Islet precursor cell (in vitro differentiated cells): Measurements from ENCODE around the gene SLC49A3.

ENCODE experiments used
- DNase-seq: peaks from one replicate; pipeline ENCODE4 v3.0.0-alpha.2; 2018

SLC49A3 gene

GRCh38 chr4:664713-665231 is 24.2 kb downstream of the SLC49A3 start:
- no peak for DNase-seq

GRCh38 chr4:663438-664428 is 25.2 kb downstream of the SLC49A3 start:
- DNase-seq, result peak; percentile 79

- DNase-seq, result no peak
Measured at GRCh38 chr4:663046-663437, 25.9 kb downstream of the SLC49A3 start.

GRCh38 chr4:661881-662761 is 26.8 kb downstream of the SLC49A3 start:
- DNase-seq, result no peak

GRCh38 chr4:661231-661630 is 27.7 kb downstream of the SLC49A3 start:
- DNase-seq, result no peak

DNA sequence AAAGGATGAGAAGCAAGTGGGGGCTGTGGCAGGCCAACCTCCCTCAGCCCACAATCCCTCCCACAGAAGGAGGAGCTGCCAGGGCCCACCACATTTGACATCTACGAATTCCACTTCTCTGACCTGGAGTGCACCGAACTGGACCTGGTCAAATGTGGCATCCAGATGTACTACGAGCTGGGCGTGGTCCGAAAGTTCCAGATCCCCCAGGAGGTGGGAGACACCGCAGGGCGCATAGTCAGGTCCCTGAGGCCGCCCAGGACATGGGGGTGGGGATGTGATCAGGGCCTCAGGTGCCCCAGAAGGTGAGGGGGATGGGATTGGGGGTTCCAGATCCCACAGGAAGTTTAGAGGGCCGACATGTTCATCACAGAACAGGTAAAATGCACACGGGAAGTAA is 28.6 kb downstream of the SLC49A3 start:
- DNase-seq, result no peak

GRCh38 chr4:659851-660250 is 29.1 kb downstream of the SLC49A3 start:
- DNase-seq, result no peak

DNA sequence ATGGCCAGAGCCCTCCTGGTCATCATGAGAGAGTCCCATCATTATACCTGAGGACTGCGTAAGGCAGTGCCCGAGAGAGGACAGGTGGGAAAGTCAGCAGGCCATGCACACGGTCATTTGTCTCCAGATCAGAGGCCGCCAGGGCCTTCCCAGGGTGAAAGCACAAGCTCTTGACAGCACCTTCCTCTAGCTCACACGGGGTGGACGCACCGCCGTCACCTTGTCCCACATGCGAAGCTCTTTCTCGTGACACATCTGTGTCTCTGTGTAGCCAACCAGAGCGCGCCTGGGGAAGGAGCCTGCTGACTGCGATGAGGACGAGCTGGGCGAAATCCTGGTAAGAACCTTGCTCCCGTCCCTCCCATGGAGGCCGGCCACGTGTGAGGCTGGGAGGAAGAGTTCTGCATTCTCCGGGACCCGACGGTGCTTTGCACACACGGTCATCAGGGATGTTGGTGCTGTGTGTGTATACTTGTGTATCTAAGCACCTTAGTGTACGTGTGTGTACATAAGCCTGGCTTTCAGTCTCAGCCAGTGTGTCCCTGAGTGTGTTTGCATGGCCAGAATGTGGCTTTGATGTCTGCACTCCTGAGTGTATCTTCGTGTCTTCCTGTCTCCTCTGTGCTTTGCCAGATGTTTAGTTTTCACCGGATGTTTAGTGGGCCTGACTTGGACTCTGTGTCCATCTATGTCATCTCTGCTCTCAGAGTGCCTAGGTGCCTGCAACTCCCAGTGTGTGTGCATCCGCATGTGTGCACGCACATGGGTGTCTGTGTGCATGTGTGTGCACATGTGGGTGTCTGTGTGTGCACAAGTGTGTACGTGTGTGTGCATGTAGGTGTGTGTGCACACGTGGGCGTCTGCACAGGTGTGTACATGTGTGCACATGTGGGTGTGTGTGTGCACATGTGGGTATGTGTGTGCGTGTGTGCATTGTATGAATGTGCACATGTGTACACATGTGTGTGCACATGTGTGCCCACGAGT is 30.0 kb downstream of the SLC49A3 start:
- no peak for DNase-seq

- no peak for DNase-seq
Measured at GRCh38 chr4:657834-658667, 30.9 kb downstream of the SLC49A3 start.

- no peak for DNase-seq
Measured at GRCh38 chr4:657338-657833, 31.6 kb downstream of the SLC49A3 start.

GRCh38 chr4:656436-657337 is 32.3 kb downstream of the SLC49A3 start:
- DNase-seq, result peak; percentile 83

GRCh38 chr4:655464-656151 is 33.3 kb downstream of the SLC49A3 start:
- DNase-seq, result no peak

DNA sequence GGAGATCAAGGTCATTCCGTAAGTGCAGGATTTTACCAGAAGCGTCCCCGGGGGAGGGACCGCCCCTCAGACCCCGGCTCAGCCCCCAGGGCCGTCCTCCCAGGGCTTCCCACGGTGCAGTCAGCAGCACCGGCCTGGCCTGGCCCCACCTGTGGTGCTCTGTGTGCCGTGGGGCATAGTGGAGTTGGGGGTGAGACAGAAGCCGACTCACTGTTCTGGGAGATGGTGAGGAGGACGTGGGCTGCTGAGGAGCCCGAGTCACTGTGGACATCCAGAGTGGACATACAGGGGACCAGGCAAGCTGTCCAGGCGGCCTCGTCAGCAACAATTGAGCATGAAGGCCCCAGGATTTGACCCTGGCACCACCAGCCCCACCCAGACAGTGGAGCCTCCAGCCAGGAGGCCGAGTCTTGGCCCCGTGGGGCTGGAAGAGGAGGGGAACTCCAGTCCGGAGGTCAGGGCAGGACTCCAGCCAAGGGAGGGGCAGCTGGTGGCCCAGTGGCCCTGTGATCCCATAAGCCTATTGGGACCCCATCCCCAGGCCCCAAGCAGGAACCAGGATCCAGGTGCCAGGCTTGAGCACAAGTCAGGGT is 34.0 kb downstream of the SLC49A3 start:
- DNase-seq, result no peak

- no peak for DNase-seq
Measured at GRCh38 chr4:654503-654845, 34.5 kb downstream of the SLC49A3 start.

DNA sequence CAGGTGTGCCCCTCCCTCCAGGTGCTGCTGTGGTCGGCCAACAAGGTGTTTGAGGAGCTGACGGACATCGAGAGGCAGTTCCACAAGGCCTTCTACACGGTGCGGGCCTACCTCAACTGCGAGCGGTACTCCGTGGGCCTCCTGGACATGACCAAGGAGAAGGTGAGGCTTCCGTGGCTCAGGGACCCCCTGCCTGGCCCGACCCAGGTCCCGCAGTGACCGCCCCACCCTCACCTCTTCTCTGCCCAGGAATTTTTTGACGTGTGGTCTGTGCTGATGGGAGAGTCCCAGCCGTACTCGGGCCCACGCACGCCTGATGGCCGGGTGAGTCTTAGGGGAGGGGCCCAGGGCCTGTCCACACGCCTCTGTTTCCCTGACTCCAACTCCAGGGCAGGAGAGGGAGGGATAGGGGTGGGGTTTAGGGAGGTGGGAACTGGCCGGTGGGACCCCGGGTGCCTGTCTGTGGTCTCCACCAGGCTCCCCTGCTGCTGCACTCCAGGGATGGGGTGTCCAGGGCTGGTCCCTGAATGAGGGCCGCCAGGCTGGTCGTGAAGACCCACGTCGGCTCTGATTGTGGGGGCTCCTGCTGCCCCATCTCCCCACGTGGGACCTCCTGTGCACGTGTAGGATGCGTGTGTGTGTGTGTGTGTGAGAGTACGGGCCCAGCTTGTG is 35.0 kb downstream of the SLC49A3 start:
- no peak for DNase-seq

DNA sequence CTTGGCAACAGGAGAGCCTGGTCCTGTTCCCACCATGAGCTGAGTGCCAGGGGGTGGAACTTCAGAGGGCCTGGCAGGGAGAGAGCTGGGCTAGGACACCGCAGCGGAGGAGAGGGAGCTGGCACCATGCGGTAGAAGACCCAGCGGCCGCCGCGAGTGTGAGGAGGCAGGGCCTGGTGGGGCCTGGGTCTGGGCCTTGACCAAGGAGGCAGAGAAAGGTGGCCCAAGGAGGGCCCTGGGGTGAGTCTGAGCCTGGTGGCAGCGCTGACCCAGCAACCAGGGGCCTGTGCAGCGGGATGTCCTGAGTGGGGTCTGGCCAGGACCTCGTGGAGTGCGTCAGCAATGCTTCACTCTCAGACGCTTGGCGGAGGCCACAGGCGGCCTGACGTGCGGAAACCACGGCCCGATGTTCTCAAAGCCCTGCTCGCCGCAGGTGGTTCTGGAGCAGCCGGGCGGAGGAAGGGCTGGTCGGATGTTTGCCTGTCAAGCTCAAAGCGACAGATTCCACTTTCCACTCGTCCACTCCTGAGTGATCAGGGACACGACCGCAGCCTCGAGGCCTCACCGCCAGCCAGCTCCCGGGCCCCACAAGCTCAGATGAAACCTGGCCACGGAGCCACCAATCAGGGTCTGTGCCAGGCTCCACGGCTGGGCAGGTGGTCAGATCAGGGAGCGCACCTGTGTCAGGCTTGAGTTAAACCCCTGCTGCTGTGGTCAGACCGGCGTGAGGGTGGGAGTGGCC is 35.7 kb downstream of the SLC49A3 start:
- no peak for DNase-seq

DNA sequence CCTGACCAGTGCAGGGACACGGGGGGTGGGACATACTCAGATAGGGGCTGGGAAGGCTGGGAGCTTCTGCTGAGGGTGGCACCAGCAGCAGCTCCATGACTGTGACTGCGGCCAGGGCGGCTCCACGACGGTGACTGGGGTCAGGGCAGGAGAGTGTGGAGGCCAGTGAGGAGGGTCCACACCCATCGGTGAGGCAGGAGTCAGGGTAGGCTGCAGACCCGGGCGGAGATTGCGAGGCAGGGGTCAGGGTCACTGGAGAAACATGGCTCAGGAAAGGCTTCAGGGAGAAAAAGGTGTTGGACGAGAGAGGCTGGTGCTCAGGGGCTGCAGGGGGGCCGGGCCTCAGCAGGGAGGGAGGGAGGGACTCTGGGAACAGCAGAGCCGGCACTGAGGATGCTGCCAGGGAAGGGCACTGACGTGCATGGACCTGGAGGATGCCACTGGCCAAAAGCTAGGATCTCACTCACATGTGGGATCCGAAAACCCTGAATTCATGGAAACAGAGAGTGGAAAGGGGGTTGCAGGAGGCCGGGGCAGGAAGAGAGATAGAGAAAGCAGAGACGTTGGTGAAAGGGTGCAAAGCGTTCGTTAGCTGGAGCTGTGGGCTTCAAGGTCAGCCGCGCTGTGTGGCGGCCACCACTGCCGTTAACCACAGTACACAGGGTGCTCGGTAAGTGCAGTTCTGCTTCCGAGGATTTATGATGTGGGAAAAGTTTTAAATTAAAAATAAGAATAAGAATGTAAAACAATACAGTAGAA is 36.9 kb downstream of the SLC49A3 start:
- no peak for DNase-seq
